WTC11 (cell line): ENCODE data around the gene EMSY. TPM values are rescaled to one million over a fixed set of nuclear protein-coding genes. Genes with fewer than 3 reads are reported as not detected.

Experiments used
- ATAC-seq: fragments of 200-7000 bp; cut with Tn5 transposase; 2 replicates; pipeline ENCODE4 v1.10.0; 2021; ENCODE audit warnings: mild to moderate bottlenecking, moderate library complexity
- CTCF ChIA-PET: fragments of 300-600 bp; sonication (Branson Sonifier 250); formaldehyde crosslinking; loops from one replicate; lab custom pipeline; 2021; ENCODE audit warnings: antibody characterized with exemption; lab: Charles Lee
- POLR2A ChIA-PET: fragments of 350-600 bp; sonication (Branson Sonifier 250); formaldehyde crosslinking; loops from one replicate; lab custom pipeline; 2021; ENCODE audit warnings: antibody characterized with exemption; lab: Charles Lee
- DNase-seq: peaks from one replicate; pipeline ENCODE4 v3.0.0; 2021; ENCODE audit warnings: low spot score
- H3K27ac Mint-ChIP-seq: 2 replicates; pipeline ENCODE4 v1.8.0; 2021; ENCODE audit warnings: mixed read lengths
- H3K27me3 Mint-ChIP-seq: 2 replicates; pipeline ENCODE4 v1.8.0; 2021; ENCODE audit warnings: low read depth, mild to moderate bottlenecking, moderate library complexity, mixed read lengths
- H3K36me3 Mint-ChIP-seq: 2 replicates; pipeline ENCODE4 v1.8.0; 2021; ENCODE audit warnings: mixed read lengths
- H3K4me1 Mint-ChIP-seq: 2 replicates; pipeline ENCODE4 v1.8.0; 2022; ENCODE audit warnings: mixed read lengths
- H3K4me3 Mint-ChIP-seq: 2 replicates; pipeline ENCODE4 v1.8.0; 2021; ENCODE audit warnings: mild to moderate bottlenecking, moderate library complexity, mixed read lengths
- H3K9me3 Mint-ChIP-seq: 2 replicates; pipeline ENCODE4 v1.8.0; 2021; ENCODE audit warnings: mixed read lengths
- AR ChIP-seq: fragments of 250-450 bp; sonication (Bioruptor Pico); IDR thresholded peaks from 2 replicates; pipeline ENCODE4 v1.9.0; 2021; ENCODE audit warnings: mild to moderate bottlenecking
- ARID4B ChIP-seq: sonication (generic); formaldehyde crosslinking; IDR thresholded peaks from 2 replicates; pipeline ENCODE4 v1.8.0; 2023; ENCODE audit warnings: missing genetic modification reagents, mild to moderate bottlenecking, borderline replicate concordance
- ELF4 ChIP-seq: sonication (generic); formaldehyde crosslinking; IDR thresholded peaks from 2 replicates; pipeline ENCODE4 v1.8.1; 2022; ENCODE audit warnings: low read depth, mild to moderate bottlenecking, moderate library complexity, missing genetic modification reagents
- ESRRA ChIP-seq: sonication (generic); formaldehyde crosslinking; IDR thresholded peaks from 2 replicates; pipeline ENCODE4 v1.8.1; 2022; ENCODE audit warnings: mild to moderate bottlenecking, missing genetic modification reagents, borderline replicate concordance
- FOXP1 ChIP-seq: sonication (generic); formaldehyde crosslinking; IDR thresholded peaks from 2 replicates; pipeline ENCODE4 v1.8.0; 2022; ENCODE audit warnings: missing genetic modification reagents, mild to moderate bottlenecking, moderate library complexity, borderline replicate concordance
- KAT7 ChIP-seq: sonication (generic); formaldehyde crosslinking; IDR thresholded peaks from 2 replicates; pipeline ENCODE4 v1.8.1; 2023; ENCODE audit warnings: missing genetic modification reagents, mild to moderate bottlenecking, borderline replicate concordance
- NFYB ChIP-seq: sonication (generic); formaldehyde crosslinking; conservative IDR thresholded peaks from 2 replicates; pipeline ENCODE4 v1.8.0; 2022; ENCODE audit warnings: low read depth, missing genetic modification reagents
- RELA ChIP-seq: sonication (generic); formaldehyde crosslinking; IDR thresholded peaks from 2 replicates; pipeline ENCODE4 v1.8.1; 2022; ENCODE audit warnings: missing genetic modification reagents, mild to moderate bottlenecking, borderline replicate concordance
- TP53 ChIP-seq: sonication (generic); formaldehyde crosslinking; IDR thresholded peaks from 2 replicates; pipeline ENCODE4 v1.8.1; 2023; ENCODE audit warnings: mild to moderate bottlenecking, missing genetic modification reagents
- USF2 ChIP-seq: sonication (generic); formaldehyde crosslinking; IDR thresholded peaks from 2 replicates; pipeline ENCODE4 v1.8.1; 2023; ENCODE audit warnings: mild to moderate bottlenecking, missing genetic modification reagents, moderate library complexity
- ZBTB43 ChIP-seq: sonication (generic); formaldehyde crosslinking; IDR thresholded peaks from 2 replicates; pipeline ENCODE4 v1.8.1; 2023; ENCODE audit warnings: mild to moderate bottlenecking, missing genetic modification reagents
- ZNF121 ChIP-seq: sonication (generic); formaldehyde crosslinking; IDR thresholded peaks from 2 replicates; pipeline ENCODE4 v1.8.0; 2023; ENCODE audit warnings: missing genetic modification reagents
- ZNF138 ChIP-seq: sonication (generic); formaldehyde crosslinking; conservative IDR thresholded peaks from 2 replicates; pipeline ENCODE4 v1.8.1; 2022; ENCODE audit warnings: mild to moderate bottlenecking, moderate library complexity, missing genetic modification reagents
- ZNF263 ChIP-seq: sonication (generic); formaldehyde crosslinking; IDR thresholded peaks from 2 replicates; pipeline ENCODE4 v1.8.1; 2022; ENCODE audit warnings: low read depth, mild to moderate bottlenecking, moderate library complexity, missing genetic modification reagents
- ZNF281 ChIP-seq: sonication (generic); formaldehyde crosslinking; IDR thresholded peaks from 2 replicates; pipeline ENCODE4 v1.8.0; 2023; ENCODE audit warnings: mild to moderate bottlenecking, missing genetic modification reagents
- total RNA-seq: library from RNA; stranded (reverse); gene quantifications from 3 replicates; pipeline ENCODE4 v1.2.3, GENCODE V29; 2021
- TF ChIP-seq, protein P1 (sequence below): sonication (generic); formaldehyde crosslinking; IDR thresholded peaks from 2 replicates; pipeline ENCODE4 v1.8.1; 2023; ENCODE audit warnings: mild to moderate bottlenecking, moderate library complexity, missing genetic modification reagents
- TF ChIP-seq, protein P2 (sequence below): sonication (generic); formaldehyde crosslinking; IDR thresholded peaks from 2 replicates; pipeline ENCODE4 v1.8.0; 2022; ENCODE audit warnings: mild to moderate bottlenecking, missing genetic modification reagents
- TF ChIP-seq, protein P3 (sequence below): sonication (generic); formaldehyde crosslinking; IDR thresholded peaks from 2 replicates; pipeline ENCODE4 v1.8.0; 2022; ENCODE audit warnings: mild to moderate bottlenecking, missing genetic modification reagents

The EMSY gene
- total RNA-seq, 1 experiment from 2014 or later, result 31.1 TPM

DNA sequence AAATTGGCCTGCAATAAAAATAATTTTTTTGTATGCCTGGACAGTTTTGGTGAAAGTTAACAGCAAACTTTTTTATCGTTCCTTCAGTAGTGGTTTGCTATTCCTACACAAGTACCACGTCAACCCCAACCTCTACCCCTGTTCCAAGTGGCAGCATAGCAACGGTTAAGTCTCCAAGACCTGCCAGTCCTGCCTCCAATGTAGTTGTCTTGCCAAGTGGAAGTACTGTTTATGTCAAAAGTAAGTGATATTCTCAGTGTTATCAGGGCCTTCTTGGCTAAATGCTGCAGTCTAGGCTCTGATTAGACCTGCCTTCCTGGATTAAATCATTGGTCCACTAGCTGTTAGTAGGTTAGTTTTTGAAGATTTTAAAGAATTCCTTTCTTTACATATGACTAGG lies 15.0 kb downstream of the EMSY start:
- TF ChIP-seq, protein P1, sequence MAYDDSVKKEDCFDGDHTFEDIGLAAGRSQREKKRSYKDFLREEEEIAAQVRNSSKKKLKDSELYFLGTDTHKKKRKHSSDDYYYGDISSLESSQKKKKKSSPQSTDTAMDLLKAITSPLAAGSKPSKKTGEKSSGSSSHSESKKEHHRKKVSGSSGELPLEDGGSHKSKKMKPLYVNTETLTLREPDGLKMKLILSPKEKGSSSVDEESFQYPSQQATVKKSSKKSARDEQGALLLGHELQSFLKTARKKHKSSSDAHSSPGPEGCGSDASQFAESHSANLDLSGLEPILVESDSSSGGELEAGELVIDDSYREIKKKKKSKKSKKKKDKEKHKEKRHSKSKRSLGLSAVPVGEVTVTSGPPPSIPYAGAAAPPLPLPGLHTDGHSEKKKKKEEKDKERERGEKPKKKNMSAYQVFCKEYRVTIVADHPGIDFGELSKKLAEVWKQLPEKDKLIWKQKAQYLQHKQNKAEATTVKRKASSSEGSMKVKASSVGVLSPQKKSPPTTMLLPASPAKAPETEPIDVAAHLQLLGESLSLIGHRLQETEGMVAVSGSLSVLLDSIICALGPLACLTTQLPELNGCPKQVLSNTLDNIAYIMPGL (CRISPR knock-in tag), result no peak
- TF ChIP-seq, protein P2, sequence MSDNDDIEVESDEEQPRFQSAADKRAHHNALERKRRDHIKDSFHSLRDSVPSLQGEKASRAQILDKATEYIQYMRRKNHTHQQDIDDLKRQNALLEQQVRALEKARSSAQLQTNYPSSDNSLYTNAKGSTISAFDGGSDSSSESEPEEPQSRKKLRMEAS (CRISPR knock-in tag), result no peak
- TF ChIP-seq FOXP1 (CRISPR knock-in tag) (no peak), USF2 (CRISPR knock-in tag) (no peak), ZNF281 (CRISPR knock-in tag) (no peak), NFYB (CRISPR knock-in tag) (no peak), ZBTB43 (CRISPR knock-in tag) (no peak)
- TF ChIP-seq, all 79 proteins: peak for 0
- ChIA-PET CTCF (interaction anchor here (1.2 kb wide), 2 partner anchors 13 to 647 kb away, joined by 3 to 4 read pairs; no protein-coding TSS in a partner anchor), POLR2A (no interaction called here)
- Mint-ChIP-seq H3K27me3 (no peaks in the 10 kb centered on the region), H3K36me3 (peaks cover 23% of the 10 kb centered on the region), H3K4me3 (no peak overlapping the region), H3K9me3 (no peaks in the 10 kb centered on the region), H3K4me1 (peaks cover 46% of the 10 kb centered on the region), H3K27ac (0 out of 2 replicates have a peak overlapping the region, but pooled peaks have one; percentile 72)
- no peak for DNase-seq
- ATAC-seq, result no peak

DNA sequence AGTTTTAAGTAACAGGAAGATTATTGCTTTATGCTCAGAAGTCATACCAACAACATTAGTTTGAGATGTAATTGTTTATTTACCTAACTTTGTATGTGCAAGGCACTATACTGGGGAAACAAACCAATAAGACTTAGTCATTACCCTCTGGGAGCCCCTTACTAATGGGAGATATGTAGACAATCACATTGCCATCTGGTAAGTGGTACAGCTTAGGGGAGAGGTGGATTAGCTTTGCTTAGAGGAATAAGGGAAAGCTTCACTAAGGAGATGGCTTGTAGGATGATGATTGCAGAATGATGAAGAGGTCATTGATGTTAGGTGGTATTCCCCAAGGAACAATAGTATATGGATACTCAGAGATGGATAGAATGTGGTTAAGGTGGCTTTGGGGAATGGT lies 17.5 kb downstream of the EMSY start:
- no peaks in the 10 kb centered on the region for H3K9me3 Mint-ChIP-seq
- H3K4me3 Mint-ChIP-seq, result no peak overlapping the region
- H3K27me3 Mint-ChIP-seq, result no peaks in the 10 kb centered on the region
- H3K4me1 Mint-ChIP-seq, result peaks cover 23% of the 10 kb centered on the region
- H3K36me3 Mint-ChIP-seq, result peaks cover 36% of the 10 kb centered on the region
- H3K27ac Mint-ChIP-seq, result peak overlapping the region; percentile 21; the same call in 1 of the 2 replicates
- no peak for ATAC-seq
- ChIA-PET CTCF (no interaction called here), POLR2A (no interaction called here)
- DNase-seq, result no peak
- TF ChIP-seq TP53 (CRISPR knock-in tag), result no peak
- TF ChIP-seq ARID4B (CRISPR knock-in tag), result no peak
- TF ChIP-seq AR (CRISPR knock-in tag), result no peak
- TF ChIP-seq ZNF138 (CRISPR knock-in tag), result no peak
- no peak for TF ChIP-seq ESRRA (CRISPR knock-in tag)
- no peak for TF ChIP-seq ELF4 (CRISPR knock-in tag)
- no peak for TF ChIP-seq ZNF263 (CRISPR knock-in tag)
- TF ChIP-seq KAT7, result no peak
- TF ChIP-seq ZNF121 (CRISPR knock-in tag), result no peak
- no peak for TF ChIP-seq RELA
- TF ChIP-seq, protein P3, sequence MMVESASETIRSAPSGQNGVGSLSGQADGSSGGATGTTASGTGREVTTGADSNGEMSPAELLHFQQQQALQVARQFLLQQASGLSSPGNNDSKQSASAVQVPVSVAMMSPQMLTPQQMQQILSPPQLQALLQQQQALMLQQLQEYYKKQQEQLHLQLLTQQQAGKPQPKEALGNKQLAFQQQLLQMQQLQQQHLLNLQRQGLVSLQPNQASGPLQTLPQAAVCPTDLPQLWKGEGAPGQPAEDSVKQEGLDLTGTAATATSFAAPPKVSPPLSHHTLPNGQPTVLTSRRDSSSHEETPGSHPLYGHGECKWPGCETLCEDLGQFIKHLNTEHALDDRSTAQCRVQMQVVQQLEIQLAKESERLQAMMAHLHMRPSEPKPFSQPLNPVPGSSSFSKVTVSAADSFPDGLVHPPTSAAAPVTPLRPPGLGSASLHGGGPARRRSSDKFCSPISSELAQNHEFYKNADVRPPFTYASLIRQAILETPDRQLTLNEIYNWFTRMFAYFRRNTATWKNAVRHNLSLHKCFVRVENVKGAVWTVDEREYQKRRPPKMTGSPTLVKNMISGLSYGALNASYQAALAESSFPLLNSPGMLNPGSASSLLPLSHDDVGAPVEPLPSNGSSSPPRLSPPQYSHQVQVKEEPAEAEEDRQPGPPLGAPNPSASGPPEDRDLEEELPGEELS (CRISPR knock-in tag), result no peak
